ENCODE measurements around the gene DPYSL5.

The DPYSL5 gene

GRCh38 chr2:26845021-26845420, 2.9 kb upstream of the DPYSL5 start:
- no peak for DNase-seq (ENCODE audit: low read depth)

DNA sequence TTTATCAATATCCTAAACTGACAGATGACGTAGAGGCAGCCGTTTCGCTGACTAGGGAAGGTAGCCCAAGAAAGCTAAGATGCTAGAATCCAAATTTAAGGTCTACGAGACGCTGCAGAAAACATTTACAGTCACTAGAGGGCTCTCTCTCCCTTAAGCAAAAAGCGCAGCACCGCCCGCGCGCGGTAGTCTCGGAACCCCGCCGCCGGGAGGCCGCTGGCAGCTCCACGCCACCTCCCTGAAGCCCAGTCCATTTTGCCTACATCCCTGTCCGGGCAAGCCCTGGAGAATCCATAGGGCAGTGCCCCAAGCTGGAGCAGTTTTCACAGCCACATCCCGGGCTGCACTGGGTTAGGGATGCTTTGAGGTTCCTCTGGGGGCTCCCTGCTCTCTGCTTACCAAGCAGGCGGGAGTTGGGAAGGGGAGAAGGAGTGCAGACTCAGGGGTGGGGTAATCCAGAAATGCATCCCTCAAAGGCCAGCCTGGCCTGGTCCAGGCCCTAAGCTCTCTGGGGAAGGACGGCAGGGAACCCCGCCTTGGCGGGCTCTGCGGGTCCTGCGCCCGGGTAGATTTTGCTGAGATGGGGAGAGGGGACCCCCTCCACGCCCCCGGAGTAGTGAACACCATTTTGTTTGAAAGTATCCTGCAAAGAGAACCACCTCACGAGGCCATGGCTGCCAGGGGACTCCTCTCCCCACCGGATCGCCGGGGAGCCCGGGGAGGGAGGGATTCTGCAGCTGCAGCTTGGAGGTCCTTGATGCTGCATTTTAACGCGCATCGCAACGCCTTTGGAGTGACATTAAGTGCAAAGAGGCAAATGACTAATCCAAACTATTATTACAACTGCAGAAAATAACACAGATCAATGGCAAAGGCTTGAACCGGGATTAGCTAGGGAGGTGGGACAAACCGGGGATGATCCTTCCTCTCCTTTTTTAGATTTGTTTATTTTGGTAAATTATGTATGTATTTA, 1.3 kb upstream of the DPYSL5 start:
- peak; percentile 47 for DNase-seq (ENCODE audit: low read depth)

DNA sequence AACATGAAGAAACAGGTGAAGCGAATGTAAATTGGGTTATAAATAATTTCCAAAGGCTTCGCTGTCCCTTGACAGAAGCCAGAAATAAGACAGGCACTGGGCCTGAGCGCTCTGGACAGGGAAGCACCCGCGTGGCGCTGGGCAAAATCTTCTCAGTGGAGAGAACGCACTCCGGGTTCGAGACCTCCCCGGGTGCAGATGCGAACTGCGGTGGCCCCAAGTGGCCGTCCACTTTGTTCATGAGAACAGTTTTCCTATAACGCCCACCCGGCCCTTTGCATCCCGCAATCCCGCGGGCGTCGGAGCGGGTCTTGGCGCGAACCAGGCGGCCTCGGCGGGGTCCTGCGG, 651 bp upstream of the DPYSL5 start:
- no peak for DNase-seq (ENCODE audit: low read depth)

DNA sequence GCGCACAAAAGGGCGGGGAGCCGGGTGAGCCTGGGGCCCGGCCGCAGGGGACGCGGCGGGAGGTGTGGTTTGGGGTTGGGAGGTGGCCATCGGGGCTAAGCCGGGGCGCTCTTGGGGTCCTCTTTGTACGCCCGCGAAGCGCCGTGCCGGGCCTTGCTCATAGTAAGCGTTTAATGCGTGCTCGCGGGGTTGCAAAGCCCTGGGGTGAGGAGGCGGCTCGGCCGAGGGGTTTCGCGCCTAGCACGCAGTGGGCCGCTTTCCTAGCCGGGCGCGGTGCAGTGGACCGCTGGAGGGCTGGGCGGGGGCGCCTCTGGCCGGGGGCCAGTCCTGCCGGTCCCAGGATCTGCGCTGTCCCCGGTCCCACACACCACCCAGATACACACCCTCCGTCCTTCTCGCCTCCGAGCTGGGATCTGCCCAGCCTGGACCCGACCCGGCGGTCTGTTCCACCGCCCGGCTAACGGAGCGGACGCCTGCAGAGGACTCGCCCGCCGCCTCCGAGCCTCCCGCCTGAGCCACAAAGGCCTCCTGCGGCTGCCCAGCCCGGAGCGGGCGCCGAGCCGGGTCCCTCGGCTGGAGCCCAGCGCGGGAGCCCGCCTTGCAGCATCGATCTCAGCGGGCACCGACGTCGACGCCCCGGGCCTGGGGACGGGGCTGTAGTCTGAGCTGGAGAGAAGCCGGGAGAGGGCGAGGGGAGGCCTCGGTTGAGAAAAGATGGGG, 564 bp downstream of the DPYSL5 start:
- DNase-seq (ENCODE audit: low read depth), result no peak

DNA sequence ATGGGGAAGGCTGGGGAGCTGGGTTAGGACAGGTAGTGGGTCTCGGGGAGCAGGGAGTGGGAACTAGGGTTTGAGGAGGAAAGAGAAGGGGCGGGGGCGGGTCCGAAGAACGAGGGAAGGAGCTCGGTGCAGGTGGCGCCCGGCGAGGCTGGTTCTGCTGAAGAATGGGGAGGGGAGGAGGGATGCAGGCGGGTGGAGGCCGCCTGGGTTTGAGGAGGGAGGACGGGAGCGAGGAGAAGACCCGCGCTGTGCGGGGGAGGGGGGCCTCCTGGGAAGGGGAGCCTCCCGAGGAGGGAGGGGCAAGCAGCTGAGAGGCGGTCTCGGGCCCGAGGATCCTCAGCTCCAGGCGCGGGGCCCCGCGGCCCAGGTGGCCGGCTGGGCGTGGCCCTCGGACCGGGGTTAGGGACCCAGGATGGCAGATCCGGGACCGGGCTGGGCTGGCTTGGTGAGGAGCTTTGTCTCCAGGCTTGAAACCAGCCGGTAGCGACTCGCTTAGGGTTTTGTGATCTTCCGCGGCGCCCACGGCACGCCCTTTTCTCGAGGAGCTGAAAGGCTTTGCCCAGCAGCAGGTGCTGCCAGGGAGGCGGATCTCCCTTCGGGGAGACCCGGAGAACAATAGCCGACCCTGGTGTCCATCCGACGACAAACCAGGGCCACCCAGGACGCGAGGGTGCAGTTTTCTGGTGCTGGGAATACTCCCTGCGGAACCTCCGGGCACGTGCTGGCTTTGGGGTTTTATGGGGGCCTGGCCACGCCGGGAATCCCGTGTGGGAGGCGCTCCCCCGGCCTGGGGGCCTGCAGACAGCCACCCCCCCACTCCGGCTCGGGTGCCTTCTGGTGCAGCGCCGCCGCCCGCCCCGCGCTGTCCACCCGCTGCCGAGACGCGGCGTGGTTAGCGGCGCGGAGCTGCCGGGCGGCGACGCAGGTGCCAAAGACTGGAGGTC, 1.4 kb downstream of the DPYSL5 start:
- DNase-seq (ENCODE audit: low read depth), result no peak

DNA sequence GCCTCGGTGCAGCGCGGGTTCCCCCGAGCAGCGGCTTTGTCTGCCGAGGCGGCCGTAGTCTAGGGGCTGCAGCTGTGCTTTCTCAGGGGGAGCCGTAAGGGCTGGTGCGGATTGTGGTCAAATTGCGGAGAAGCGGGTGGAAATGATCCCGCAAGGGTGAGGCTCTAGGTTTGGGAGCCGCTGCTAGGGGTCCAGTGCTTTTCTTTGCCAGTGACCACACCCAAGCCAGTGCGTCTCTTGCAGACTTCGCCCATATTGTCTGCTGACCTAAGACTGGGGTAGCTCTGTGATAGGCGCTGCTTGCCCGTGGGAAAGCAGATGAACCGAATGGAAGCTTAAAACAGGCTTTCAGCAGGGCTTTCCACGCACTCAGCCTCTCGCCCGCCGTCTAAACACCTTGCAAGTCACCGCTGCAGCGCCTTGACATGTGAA, 2.1 kb downstream of the DPYSL5 start:
- no peak for DNase-seq (ENCODE audit: low read depth)

- DNase-seq (ENCODE audit: low read depth), result no peak
Observed at GRCh38 chr2:26850505-26850904, 2.6 kb downstream of the DPYSL5 start.

- no peak for DNase-seq (ENCODE audit: low read depth)
Observed at GRCh38 chr2:26852405-26853306, 4.7 kb downstream of the DPYSL5 start.

DNA sequence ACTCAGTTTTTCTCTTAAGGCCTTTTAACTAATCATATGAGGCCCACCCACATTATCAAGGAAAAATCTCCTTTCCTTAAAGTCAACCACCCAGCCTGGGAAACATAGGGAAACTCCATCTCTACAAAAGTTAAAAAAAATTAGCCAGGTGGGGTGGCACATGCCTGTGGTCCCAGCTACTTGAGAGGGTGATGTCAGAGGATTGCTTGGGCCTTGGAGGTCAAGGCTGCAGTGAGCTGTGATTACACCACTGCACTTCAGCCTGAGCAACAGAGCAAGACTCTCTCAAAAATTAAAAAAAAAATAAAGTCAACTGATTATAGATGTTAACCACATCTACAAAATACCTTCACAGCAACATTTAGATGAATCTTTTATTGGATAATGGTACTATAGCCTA, 5.8 kb downstream of the DPYSL5 start:
- DNase-seq (ENCODE audit: low read depth), result no peak

- DNase-seq (ENCODE audit: low read depth), result no peak
Observed at GRCh38 chr2:26854283-26854827, 6.4 kb downstream of the DPYSL5 start.

DNA sequence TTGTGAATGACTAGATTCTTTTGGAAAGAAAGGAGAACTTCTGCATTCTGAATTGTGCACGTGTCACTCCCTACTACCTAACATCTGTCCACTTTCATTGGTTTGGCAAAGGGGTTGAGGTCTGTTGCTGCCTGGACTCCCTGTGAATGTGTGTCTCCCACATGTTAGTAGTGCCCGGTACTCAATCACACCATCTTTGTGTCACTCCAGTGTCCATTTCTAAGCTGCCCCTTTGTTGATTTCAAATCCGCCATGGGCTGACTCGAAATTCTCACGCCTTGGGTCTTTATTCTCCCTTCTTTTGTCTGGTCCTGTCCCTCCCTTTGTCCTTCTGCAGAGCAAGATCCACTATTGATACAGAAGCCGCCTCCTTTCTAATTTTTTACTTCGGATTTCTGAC, 7.5 kb downstream of the DPYSL5 start:
- no peak for DNase-seq (ENCODE audit: low read depth)

GRCh38 chr2:26859622-26860021, 11.7 kb downstream of the DPYSL5 start:
- no peak for DNase-seq (ENCODE audit: low read depth)

DNA sequence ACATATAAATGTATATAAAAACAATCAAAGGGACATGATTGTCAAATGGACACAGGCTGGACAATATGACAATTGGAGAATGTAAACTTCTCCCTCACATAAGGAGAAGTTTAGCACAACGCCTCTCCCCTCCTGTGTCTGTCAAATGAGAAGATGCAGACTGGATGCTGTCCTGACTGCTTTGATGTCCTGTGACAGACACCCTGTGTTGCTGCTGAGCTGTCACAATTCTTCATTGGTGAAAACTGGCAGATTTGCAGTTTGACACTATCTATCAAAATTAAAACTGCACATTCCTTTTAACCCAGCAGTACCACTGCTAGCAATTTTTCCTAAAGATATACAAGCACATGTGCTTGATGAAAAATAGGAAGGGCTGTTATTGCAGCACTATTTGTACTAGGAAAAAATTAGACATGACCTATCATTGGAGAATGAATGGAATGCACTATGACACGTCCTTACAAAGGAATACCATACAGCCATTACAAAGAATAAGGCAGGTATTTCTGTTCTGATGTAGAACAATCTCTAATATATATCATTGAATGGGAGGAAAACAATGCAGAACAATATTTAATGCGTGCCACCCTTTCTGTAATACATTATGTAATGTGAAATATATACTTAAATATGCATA, 12.4 kb downstream of the DPYSL5 start:
- DNase-seq (ENCODE audit: low read depth), result no peak

DNA sequence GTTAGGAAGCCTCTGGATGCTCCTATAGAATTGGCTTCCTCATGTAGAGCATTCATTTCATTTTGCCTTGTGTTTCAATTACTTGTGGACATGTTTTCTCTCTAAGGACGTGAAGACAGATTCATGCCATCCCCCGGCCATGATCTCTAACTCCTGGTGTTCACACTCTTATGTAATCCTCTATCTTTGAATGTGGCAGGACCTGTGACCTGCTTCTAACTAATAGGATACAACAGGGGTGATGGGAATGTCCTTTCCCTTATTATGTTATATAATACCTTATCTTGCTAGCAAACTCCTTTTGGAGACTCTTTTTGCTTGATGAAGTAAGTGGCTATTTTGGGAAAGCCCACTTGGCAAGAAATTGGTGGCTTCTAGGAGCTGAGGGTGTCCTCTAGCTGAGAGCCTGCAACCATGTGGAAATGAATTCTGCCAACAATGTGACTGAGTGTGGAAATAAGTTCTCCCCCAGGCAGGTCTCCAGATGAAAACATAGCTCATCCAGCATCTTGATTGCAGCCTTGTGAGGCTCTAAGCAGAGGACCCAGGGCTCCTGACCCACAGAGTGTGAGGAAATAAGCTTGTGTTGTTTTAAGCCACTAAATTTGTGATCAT, 13.8 kb downstream of the DPYSL5 start:
- DNase-seq (ENCODE audit: low read depth), result no peak

GRCh38 chr2:26864226-26864625, 16.3 kb downstream of the DPYSL5 start:
- DNase-seq (ENCODE audit: low read depth), result no peak

DNA sequence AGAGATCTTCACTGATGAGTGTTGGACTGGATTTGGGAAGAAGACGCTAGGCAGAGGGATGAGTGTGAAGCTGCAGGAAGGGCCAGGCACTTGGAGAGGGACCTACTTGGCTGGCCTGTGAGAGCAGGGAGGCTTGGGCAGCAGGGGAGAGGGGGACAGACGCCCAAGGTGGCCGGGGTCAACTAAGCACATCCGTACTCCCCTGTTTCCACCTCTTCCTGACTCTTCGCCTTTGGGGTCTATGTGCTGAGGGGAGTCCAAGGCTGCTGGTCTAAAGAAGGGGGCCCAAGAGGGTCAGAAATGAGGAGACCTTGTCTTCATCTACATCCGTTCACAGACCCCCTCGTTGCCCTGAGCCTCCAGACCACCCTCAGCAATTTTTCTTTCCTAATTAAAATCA, 16.7 kb downstream of the DPYSL5 start:
- DNase-seq (ENCODE audit: low read depth), result no peak

- no peak for DNase-seq (ENCODE audit: low read depth)
Observed at GRCh38 chr2:26870585-26871095, 22.7 kb downstream of the DPYSL5 start.

GRCh38 chr2:26873286-26873983, 25.5 kb downstream of the DPYSL5 start:
- no peak for DNase-seq (ENCODE audit: low read depth)

DNA sequence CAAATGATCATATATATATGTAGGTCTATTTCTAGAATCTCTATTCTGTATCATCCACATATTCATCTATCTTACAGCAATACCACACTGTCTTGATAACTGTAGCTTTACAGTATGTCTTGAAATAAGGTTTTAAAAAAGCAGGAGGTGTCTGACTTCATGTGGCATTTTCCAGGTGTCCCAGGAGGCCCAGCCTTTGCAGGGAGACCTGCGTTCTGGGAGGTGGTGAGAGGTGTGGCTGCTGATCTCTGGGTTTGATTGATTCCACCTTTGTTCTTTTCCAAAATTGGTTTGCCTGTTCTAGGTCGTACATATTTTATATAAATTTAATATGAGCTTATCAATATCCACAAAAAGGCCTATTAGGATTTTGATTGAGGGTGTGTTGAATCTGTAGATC, 26.6 kb downstream of the DPYSL5 start:
- no peak for DNase-seq (ENCODE audit: low read depth)
